SKM-1 treated with dmso at 0.1 percent for 144 hours (cell line): ENCODE results near the gene PLK4.

ENCODE experiments used
- DNase-seq: peaks from one replicate; lab custom pipeline; 2025; ENCODE audit not compliant: unreplicated experiment; lab: John Stamatoyannopoulos, UW

Gene PLK4

GRCh38 chr4:127880763-127881562 is at the start of gene PLK4:
PLK4 (plus strand) TSS chr4:127880893; CDS start chr4:127881135, 242 bp downstream.
- DNase-seq, result peak; percentile 95

- DNase-seq, result no peak
These were observed 48.1 kb upstream of the PLK4 start for GRCh38 chr4:127832585-127832984.

GRCh38 chr4:127843704-127844600 is 36.7 kb upstream of the PLK4 start:
- DNase-seq, result no peak

GRCh38 chr4:127844601-127845116 is 36.0 kb upstream of the PLK4 start:
- no peak for DNase-seq

DNA sequence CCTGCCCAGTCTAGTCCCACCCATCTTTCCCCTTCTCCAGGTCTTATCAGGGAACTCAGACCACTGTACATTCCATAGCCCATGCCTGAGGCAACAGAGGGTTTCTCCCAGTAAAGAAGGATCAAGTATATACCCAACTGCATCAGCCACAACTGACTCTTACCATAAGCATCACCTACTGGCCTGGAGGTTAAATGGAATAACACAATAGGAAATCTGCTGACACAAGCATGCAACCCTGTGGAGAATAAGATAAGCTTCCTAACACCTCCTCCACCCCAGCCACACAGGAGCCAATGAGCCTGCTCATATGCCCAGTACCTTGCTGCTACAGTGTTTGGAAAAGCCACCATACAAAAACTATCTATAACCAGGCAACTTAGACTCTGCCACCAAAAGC is 34.6 kb upstream of the PLK4 start:
- no peak for DNase-seq

GRCh38 chr4:127846765-127847164 is 33.9 kb upstream of the PLK4 start:
- no peak for DNase-seq

GRCh38 chr4:127849505-127850234 is 31.0 kb upstream of the PLK4 start:
- DNase-seq, result no peak

GRCh38 chr4:127852661-127853060 is 28.0 kb upstream of the PLK4 start:
- no peak for DNase-seq

GRCh38 chr4:127856196-127856812 is 24.4 kb upstream of the PLK4 start:
- DNase-seq, result no peak

- DNase-seq, result no peak
These were observed 23.8 kb upstream of the PLK4 start for GRCh38 chr4:127856813-127857447.

DNA sequence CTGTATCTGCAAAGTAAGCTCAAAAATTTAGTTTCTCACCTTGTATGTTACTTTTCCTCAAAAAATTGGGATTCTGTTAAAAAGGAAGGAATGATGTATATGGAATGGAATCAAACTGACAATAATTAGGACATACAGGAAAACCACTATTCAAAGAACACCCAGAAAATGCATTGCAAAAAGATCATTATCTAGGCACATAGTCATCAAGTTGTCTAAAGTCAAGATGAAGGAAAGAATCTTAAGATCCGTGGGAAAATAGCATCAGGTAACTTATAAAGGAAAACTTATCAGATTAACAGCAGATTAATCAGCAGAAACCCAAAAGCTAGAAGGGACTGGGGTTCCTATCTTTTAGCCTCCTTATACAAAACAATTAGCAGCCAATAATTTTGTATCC is 23.1 kb upstream of the PLK4 start:
- no peak for DNase-seq

DNA sequence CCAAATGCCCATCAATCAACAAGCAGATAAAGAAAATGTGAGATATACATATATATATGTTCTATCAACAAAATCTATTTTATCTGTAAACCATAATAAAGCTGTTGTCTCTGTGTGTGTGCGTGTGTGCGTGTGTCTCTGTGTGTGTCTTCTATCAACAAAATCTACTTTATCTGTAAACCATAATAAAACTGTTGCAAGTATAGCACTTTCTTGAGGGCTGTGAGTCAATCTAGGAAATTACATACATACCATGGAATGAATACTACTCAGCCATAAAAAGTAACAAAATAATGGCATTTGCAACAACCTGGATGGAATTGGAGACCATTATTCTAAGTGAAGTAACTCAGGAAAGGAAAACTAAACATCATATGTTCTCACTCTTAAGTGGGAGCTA is 12.5 kb upstream of the PLK4 start:
- DNase-seq, result no peak

GRCh38 chr4:127870281-127870680 is 10.4 kb upstream of the PLK4 start:
- no peak for DNase-seq

DNA sequence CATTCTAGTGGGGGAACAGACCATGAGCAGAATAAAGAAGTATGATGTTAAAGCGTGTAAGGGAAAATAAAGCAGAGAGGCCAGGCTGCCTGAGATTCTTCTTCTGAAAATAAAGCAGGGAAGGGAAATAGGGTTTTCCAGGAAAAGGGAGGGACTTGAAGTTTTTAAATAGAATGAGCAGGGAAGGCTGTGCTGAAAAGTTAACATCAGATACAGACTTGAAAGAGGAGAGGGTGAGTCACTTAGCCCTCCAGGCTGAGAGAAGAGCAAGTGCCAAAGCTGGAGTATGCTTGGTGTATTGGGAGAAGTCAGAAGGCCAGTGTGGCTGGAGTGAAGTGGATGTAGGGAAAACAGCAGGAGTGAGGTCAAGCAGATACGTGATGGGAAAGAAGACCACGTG is 10.0 kb upstream of the PLK4 start:
- no peak for DNase-seq

GRCh38 chr4:127875791-127876190 is 4.9 kb upstream of the PLK4 start:
- DNase-seq, result no peak

DNA sequence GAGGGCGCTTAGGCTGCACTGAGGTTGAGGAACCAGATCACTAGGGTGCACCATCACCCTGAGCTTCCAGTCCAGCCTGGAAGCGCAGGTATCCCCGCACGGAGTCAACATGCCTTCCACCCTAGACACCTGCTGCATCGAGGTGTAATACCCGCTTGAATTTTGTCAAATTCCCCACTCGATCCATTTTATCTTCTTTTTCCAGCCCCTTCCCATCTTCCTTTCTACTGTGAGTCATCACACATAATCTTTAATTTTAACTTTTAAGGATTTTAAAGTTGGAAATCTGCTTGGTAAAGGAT is 821 bp downstream of the PLK4 start:
- DNase-seq, result no peak

GRCh38 chr4:127888559-127888958 is 7.9 kb downstream of the PLK4 start:
- no peak for DNase-seq

DNA sequence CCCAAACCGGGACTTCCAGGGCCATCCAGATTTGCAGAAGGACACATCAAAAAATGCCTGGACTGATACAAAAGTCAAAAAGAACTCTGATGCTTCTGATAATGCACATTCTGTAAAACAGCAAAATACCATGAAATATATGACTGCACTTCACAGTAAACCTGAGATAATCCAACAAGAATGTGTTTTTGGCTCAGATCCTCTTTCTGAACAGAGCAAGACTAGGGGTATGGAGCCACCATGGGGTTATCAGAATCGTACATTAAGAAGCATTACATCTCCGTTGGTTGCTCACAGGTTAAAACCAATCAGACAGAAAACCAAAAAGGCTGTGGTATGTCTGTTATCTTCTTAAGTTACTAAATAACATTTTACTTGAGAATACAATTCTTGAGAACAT is 9.2 kb downstream of the PLK4 start:
- no peak for DNase-seq

- DNase-seq, result no peak
These were observed 15.4 kb downstream of the PLK4 start for GRCh38 chr4:127896069-127896468.

- DNase-seq, result no peak
These were observed 15.8 kb downstream of the PLK4 start for GRCh38 chr4:127896528-127896927.
